DMS79 treated with DMSO at 0.1 percent for 48 hours (cell line): Measurements from ENCODE around the gene GPHA2.

Experiments
- DNase-seq: peaks from one replicate; lab custom pipeline; 2025; lab: John Stamatoyannopoulos, UW

GPHA2 gene

DNA sequence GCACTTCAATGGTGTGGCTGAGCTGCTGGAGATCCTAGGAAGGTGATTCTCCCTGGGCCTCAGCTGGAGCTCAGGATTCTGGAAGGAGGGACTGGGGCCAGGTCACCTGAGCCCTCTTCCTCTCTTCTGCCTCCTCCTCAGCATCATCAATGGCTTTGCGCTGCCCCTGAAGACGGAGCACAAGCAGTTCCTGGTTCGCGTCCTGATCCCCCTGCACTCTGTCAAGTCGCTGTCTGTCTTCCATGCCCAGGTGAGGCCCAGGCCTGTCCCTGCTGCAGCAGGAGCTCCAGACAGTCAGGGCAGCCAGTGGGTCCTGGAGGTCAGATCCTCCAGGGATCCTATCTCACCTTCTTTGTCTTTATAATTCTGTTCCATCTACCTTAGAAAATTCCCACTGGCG lies 5.4 kb downstream of the GPHA2 start:
- DNase-seq: no peak

DNA sequence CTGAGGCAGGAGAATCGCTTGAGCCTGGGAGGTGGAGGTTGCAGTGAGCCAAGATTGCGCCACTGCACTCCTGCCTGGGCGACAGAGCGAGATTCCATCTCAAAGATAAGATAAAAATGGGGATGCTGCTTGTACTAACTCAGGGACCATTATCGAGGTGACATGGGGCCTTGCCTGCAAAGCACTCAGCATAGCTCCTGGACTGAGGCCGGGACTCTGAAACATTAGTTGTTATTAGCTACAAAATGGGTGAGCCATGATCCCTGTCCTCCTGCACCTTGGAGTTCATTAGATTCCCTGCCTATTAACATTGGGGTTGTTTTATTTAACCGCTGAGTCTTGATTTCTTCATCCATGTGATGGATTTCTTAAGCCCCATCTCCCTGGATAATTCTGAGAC lies 6.1 kb downstream of the GPHA2 start:
- no peak for DNase-seq

DNA sequence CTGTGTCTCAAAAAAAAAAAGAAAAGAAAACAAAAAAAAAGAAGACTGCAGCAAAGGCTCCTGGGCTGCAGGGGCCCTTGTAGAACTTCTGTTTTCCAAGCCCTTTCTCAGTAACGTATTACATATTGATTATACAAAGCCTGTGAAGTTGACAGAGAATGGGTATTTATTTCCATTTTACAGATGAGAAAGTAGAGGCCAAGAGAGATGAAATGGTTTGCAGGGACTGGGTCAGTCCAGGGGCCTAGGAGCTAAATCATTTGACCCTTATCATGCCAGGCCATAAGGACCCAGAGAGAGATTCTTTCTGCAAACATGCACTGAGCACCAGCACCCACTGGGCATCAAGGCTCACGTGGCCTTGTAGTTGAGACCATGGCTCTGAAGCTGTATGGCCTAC lies 6.7 kb downstream of the GPHA2 start:
- no peak for DNase-seq

GRCh38 chr11:64926689-64927088 lies 9.0 kb downstream of the GPHA2 start:
- DNase-seq: no peak

DNA sequence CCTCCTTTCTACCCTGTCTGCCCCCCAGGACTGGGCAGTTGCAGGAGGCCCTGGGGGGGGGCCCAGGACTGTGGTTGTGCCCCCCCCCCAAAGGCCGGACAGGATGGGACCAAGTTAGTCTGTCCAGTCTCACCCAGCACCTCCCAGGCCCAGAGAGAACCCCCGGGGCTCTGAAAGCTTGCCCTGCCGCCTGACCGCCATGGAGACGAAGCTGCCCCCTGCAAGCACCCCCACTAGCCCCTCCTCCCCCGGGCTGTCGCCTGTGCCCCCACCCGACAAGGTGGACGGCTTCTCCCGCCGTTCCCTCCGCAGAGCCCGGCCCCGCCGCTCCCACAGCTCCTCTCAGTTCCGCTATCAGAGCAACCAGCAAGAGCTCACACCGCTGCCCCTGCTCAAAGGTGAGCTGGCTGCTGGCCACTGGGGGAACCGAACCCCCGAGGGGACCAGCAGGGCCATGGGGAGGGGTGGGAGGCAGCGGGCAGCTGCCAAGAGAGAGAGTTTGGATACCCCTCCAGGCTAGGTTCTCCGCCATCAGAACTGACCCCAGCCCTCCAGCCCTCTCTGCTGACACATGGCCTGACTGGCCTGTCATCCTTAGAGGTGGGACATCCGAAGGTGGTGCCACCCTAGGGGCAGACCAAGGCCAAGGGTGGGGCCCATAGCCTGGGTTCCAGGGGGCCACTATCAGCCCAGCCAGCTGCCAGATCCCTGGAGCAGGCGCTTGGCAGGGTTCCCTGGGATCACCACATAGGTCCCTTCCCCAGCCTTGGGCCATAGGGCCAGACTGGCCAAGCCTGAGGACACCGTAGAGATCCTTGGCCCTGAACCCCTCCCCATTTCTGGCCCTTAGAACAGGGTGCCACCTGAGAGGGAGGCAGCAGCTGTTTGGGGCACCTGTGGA lies 9.9 kb downstream of the GPHA2 start:
- no peak for DNase-seq

- no peak for DNase-seq
Observed at GRCh38 chr11:64924910-64925284, 10.8 kb downstream of the GPHA2 start.

DNA sequence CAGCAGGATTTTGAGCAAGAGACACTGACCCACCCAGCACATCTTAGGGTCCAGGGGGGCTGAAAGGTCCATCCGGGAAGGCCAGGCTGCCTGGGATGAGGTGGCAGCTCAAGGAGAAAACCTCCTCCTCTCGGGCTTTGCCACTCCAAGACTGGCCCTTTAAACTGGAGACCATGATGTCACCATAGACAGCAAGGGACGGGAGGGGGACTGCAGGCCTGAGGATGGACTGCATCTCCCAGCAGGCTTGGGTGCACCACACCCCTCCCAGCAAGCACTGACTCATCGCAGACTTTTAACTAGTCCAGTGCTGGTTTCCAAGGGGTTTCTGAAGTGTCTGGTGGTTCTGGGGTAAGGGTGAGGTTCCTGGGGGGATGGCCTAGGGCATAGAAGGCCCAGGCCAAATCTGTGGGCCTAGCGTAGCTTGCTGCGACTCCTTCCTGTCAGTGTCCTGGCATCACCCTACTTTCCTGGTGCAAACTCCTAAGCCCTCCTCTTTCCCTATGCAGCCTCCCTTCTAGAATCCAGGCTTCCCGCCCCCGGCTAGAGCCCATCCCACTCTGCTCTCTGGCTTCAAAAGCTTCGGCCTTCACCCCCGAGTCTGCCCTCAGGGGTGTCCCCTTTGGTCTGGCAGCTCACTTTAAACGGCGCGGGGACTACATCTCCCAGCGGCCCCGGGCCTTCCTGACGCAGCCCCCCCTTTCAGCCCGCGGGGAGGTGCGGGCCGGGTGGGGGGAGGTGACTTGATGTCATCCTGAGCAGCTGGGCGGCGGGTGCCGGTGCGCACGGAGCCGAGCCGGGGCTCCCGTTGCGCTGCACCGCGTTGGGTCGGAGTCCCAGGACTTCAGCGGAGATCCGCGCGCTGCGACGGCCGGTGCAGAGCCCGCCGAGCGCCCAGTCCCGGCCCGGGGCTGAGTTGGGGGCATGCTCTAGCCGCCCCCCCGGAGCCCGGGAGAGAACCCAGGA lies 11.5 kb downstream of the GPHA2 start, which contains the start of gene PPP2R5B:
TSS of gene PPP2R5B (plus strand) at position 746 of the 966 bp plus-strand sequence. CDS start 1,046 bp downstream, outside the sequence.
- peak; percentile 75 for DNase-seq

DNA sequence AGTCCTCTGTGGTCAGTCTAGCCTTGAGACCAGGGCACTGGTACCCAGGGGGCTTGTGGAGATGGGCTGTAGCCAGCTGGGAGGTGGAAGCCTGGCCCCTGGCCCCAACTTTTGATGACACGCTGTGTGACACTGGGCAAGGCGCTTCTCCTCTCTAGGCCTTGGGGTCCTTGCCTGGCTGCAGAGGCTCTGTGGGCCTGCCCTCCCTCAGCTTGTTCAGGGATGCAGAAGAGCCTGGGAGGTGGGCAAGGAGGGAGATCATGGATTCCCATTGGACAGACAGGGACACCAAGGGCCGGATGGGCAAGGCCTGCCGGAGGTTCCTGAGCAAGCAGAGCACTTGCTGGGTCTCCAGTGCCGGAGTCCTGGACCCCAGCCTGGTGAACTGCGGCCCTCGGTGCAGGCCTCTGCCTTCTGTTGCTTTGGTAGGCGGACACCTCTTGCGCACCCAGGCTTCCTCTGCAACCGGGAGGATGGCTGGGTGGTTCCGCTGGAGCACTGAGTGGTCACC lies 12.5 kb downstream of the GPHA2 start:
- no peak for DNase-seq

GRCh38 chr11:64921384-64921783 lies 14.3 kb downstream of the GPHA2 start:
- no peak for DNase-seq

DNA sequence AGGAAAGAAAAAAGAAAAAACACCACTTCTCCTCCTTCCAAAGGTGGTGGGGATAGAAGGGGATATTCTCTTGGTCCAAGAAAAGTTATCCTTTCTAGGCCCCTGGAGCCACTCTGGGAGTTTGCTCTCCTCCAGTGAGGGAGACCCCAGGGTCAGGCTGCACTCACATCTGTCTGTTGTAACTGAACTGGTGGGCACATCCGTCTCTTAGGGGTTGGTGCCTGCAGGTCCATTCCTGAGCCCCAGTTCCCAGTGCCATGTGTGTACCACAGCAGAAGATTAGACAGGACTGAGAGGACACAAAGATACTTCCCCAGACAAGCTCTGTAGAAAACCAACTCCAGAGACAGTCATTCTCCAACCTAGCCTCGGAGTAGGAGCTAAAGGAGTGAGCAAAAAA lies 15.6 kb downstream of the GPHA2 start:
- DNase-seq: no peak

GRCh38 chr11:64919627-64920026 lies 16.1 kb downstream of the GPHA2 start:
- DNase-seq: no peak

DNA sequence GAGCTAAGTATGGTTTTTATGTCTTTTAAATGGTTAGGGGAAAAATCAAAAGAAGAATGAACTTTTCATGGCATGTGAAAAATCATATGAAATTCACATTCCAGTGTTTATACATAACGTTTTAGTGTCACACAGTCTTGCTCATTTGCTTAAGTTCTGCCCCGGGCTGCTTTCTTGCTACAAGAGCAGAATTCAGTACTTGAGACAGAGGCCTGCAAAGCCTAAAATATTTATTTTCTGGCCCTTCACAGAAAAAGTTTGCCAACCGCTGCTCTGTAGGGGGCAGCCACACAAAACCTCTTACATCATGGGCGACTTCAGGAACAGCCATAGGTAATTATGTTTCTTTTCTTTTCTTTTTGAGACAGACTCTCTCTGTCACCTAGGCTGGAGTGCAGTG lies 17.7 kb downstream of the GPHA2 start:
- DNase-seq: no peak

DNA sequence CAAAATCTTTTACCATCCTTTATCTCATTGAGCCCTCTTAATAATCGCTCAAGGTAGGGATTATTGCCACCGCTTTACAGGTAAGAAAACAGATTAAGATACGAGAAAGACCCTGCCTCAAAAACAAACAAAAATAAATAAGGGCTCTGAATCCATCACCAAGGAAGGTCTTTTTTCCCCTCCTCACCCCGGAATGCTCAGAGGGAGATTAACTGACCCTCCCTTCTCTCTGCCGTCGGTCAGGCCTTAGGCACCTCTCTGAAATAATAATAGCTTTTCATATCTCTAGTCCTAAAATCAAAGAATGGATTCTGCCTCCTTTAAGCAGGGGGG lies 18.1 kb downstream of the GPHA2 start:
- DNase-seq: peak; percentile 31

DNA sequence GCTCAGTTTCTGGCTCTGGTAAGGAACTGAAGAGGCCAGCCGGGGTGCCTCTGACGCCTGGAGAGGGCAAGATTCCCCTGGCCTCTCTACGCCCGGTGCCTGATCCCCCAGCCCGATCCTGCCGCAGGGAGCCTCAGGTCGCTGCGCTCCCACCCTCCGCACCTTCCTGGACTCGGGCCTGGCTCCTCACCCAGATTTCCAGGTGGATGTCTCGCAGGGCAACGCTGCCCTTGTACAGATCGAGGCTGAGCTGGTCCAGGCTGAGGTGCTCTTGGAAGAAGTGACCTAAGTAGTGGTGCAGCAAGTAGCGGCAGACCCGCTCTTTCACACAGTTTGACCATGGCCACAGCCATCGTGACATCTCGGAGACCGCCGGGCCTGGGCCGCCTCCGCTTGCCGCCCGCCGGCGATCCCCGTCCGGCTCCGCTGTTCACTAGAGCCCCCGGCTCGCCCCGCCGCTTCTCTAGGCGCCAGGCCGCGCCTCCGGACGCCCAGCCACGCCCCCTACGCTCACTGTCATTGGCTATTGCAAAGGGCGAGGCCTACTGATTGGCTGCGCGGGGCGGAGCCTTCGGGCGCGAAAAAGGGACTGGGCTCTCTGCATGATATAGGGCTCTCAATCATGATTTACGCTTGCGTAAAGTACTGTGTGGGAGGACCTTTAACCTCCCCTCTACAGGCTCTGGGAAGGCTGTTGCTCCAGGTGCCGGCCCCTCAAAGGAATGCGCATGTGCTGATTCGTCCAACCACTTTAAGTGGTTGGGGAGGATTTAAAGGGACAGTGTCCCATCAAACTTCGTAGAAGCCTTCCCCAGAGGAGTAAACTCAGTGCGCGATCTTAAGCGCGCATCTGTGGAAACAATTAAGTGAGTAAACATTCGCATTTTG lies 18.7 kb downstream of the GPHA2 start, which contains the start of gene ATG2A:
TSS of gene ATG2A (minus strand) at position 435 of the 888 bp plus-strand sequence. CDS start at position 361, 74 bp downstream.
- peak; percentile 99 for DNase-seq

DNA sequence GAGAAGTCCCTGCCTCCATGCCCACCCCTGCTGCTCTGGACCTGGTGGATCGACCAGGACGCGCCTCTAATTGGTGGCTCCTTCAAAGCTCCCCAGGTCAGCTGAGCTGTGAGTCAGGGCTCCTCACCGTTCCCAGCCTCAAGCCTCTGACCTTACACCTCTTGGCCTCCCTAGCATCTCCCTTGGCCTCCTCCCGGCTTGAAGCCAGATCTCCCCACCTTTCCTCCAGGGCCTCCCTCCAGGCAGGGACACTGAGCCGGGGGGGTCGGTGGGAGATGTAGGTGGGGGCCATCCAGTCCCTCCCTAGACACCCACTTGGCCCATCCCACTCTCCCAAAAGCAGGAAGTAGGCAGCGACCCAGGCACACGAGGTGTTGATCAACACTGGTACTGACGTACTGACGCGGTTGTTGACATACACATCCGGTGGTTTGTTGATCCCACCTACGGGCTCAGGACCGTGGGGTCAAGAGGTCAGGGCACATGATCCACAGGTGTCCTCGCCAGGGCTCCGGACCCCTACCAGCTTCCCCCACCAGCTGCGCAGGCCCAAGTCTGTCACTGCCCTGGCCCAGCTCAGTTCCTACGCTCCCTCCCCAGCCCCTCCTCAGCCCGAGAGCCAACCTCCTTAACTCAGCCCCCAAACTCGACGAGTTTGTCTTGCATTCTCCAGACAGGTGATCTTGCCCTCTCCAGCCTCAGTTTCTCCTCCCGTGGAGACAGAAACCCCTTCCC lies 19.5 kb downstream of the GPHA2 start:
- DNase-seq: no peak

GRCh38 chr11:64915376-64915887 lies 20.3 kb downstream of the GPHA2 start:
- DNase-seq: no peak

DNA sequence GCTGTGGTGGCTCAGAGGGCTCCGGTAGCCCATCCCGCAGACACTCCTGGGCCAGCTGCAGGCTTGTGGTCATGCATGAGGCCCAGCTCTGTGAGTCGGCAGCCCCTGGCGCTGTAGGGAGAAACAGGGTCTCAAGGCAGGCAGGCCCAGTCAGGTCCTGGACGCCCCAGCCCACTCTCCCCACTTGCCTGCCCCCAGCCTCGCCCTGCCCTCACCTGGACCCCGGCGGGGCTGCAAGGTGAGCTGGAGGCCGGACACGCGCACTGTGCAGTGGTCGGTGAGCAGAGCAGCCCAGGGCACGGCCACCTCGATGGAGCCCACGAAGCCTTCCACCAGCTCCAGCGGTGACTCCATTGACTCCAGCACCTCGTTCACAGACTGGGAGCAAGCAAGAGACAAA lies 21.6 kb downstream of the GPHA2 start:
- DNase-seq: no peak

GRCh38 chr11:64913171-64913727 lies 22.4 kb downstream of the GPHA2 start:
- no peak for DNase-seq

- no peak for DNase-seq
Observed at GRCh38 chr11:64911689-64912088, 24.0 kb downstream of the GPHA2 start.

GRCh38 chr11:64911142-64911541 lies 24.6 kb downstream of the GPHA2 start:
- no peak for DNase-seq
